Caki2 (cell line): Measurements from ENCODE around the gene MKLN1. TPM values are rescaled to one million over a fixed set of nuclear protein-coding genes. Genes with fewer than 3 reads are reported as not detected.

Source experiments
- DNase-seq: peaks from one replicate; pipeline ENCODE4 v3.0.0-alpha.2; 2015; ENCODE audit warnings: low read depth
- in situ Hi-C: cut with HindIII; loops from 2 replicates; pipeline ENCODE4 v1.10.0; 2016; ENCODE audit warnings: low sequenced_read_pairs, low pct_unique_long_range_greater_than_20kb, mixed read lengths
- total RNA-seq: library from RNA; depleted of rRNA; stranded (reverse); fragments of >200 nt; shearing (Covaris generic); gene quantifications from 2 replicates; pipeline ENCODE4 v1.2.3, GENCODE V29; 2014; ENCODE audit warnings: low replicate concordance

Gene MKLN1
- total RNA-seq, 1 experiment from 2014 or later = 21.5 TPM

- in situ Hi-C loops = no loop called here
- no peak for DNase-seq
Observed at GRCh38 chr7:131524115-131524514, 196.4 kb downstream of the MKLN1 start.

GRCh38 chr7:131524703-131525102, 197.0 kb downstream of the MKLN1 start:
- in situ Hi-C loops = no loop called here
- DNase-seq = no peak

- in situ Hi-C loops = no loop called here
- DNase-seq = no peak
Observed at GRCh38 chr7:131525820-131526219, 198.1 kb downstream of the MKLN1 start.

GRCh38 chr7:131527456-131527855, 199.8 kb downstream of the MKLN1 start:
- DNase-seq = no peak
- in situ Hi-C loops = no loop called here

- DNase-seq = no peak
- in situ Hi-C loops = no loop called here
Observed at GRCh38 chr7:131529179-131529578, 201.5 kb downstream of the MKLN1 start.

- in situ Hi-C loops = no loop called here
Observed at GRCh38 chr7:131529617-131530016, 201.9 kb downstream of the MKLN1 start.

GRCh38 chr7:131530137-131530536, 202.5 kb downstream of the MKLN1 start:
- no peak for DNase-seq
- in situ Hi-C loops = no loop called here

More at GRCh38 chr7:131529617-131530016, 201.9 kb downstream of the MKLN1 start:
- no peak for DNase-seq

GRCh38 chr7:131532570-131533091, 205.0 kb downstream of the MKLN1 start:
- DNase-seq = no peak
- in situ Hi-C loops = no loop called here

GRCh38 chr7:131533151-131533559, 205.5 kb downstream of the MKLN1 start:
- no peak for DNase-seq
- in situ Hi-C loops = no loop called here

- in situ Hi-C loops = no loop called here
Observed at GRCh38 chr7:131533566-131534561, 206.2 kb downstream of the MKLN1 start.

GRCh38 chr7:131536361-131536849, 208.7 kb downstream of the MKLN1 start:
- DNase-seq = no peak
- in situ Hi-C loops = no loop called here

More at GRCh38 chr7:131533566-131534561, 206.2 kb downstream of the MKLN1 start:
- no peak for DNase-seq

- no peak for DNase-seq
- in situ Hi-C loops = no loop called here
Observed at GRCh38 chr7:131537571-131537978, 209.9 kb downstream of the MKLN1 start.

- DNase-seq = no peak
- in situ Hi-C loops = no loop called here
Observed at GRCh38 chr7:131538071-131538812, 210.6 kb downstream of the MKLN1 start.

- no peak for DNase-seq
Observed at GRCh38 chr7:131538813-131539179, 211.1 kb downstream of the MKLN1 start.

GRCh38 chr7:131540491-131541162, 213.0 kb downstream of the MKLN1 start:
- in situ Hi-C loops = no loop called here
- no peak for DNase-seq

More at GRCh38 chr7:131538813-131539179, 211.1 kb downstream of the MKLN1 start:
- in situ Hi-C loops = no loop called here

- in situ Hi-C loops = no loop called here
- DNase-seq = no peak
Observed at GRCh38 chr7:131543298-131543697, 215.6 kb downstream of the MKLN1 start.

GRCh38 chr7:131544021-131544420, 216.3 kb downstream of the MKLN1 start:
- DNase-seq = no peak
- in situ Hi-C loops = no loop called here
